Astrocyte of the spinal cord (primary cell): ENCODE data around the gene MYCBP2.

ENCODE experiments used
- DNase-seq: peaks from one replicate; pipeline ENCODE4 v3.0.0; 2011; ENCODE audit warnings: low read depth, low spot score
- H3K4me3 ChIP-seq: 2 replicates; pipeline ENCODE4 v1.5.1; 2011; ENCODE audit warnings: low read depth, mild to moderate bottlenecking, low read length, moderate library complexity
- CTCF ChIP-seq: IDR thresholded peaks from 2 replicates; pipeline ENCODE4 v1.5.1; 2012; ENCODE audit warnings: low read depth, mild to moderate bottlenecking, low read length, inconsistent platforms
- in situ Hi-C: cut with HindIII; loops from 2 replicates; pipeline ENCODE4 v1.10.0; 2017; ENCODE audit warnings: low sequenced_read_pairs

Gene MYCBP2

GRCh38 chr13:77233159-77233558 lies 93.7 kb downstream of the MYCBP2 start:
- no peak for DNase-seq

GRCh38 chr13:77230560-77230959 lies 96.3 kb downstream of the MYCBP2 start:
- H3K4me3 ChIP-seq = no peak overlapping the region
- TF ChIP-seq CTCF = no peak
- in situ Hi-C loops = no loop called here
- DNase-seq = no peak

More at GRCh38 chr13:77233159-77233558, 93.7 kb downstream of the MYCBP2 start:
- no peak for TF ChIP-seq CTCF
- in situ Hi-C loops = no loop called here
- H3K4me3 ChIP-seq = no peak overlapping the region

GRCh38 chr13:77225946-77226345 lies 100.9 kb downstream of the MYCBP2 start:
- DNase-seq = no peak
- TF ChIP-seq CTCF = no peak
- no peak overlapping the region for H3K4me3 ChIP-seq
- in situ Hi-C loops = no loop called here

- in situ Hi-C loops = no loop called here
- TF ChIP-seq CTCF = no peak
- no peak for DNase-seq
- no peak overlapping the region for H3K4me3 ChIP-seq
Measured at GRCh38 chr13:77222909-77223308, 104.0 kb downstream of the MYCBP2 start.

- in situ Hi-C loops = no loop called here
Measured at GRCh38 chr13:77222000-77222690, 104.7 kb downstream of the MYCBP2 start.

GRCh38 chr13:77219401-77219800 lies 107.5 kb downstream of the MYCBP2 start:
- no peak for TF ChIP-seq CTCF
- no peak for DNase-seq
- in situ Hi-C loops = no loop called here
- H3K4me3 ChIP-seq = no peak overlapping the region

More at GRCh38 chr13:77222000-77222690, 104.7 kb downstream of the MYCBP2 start:
- TF ChIP-seq CTCF = no peak
- no peak for DNase-seq
- H3K4me3 ChIP-seq = no peak overlapping the region
